GM06990 (cell line): Measurements from ENCODE around the gene ADGRD1.

Experiments
- DNase-seq: peaks from one replicate; pipeline ENCODE4 v3.0.0-alpha.2; 2011; ENCODE audit not compliant: insufficient read length; ENCODE audit errors: extremely low read depth
- H3K27me3 ChIP-seq: replicated peaks from 2 replicates; pipeline ENCODE4 v1.6.0; 2011; ENCODE audit warnings: low read length; ENCODE audit not compliant: control insufficient read depth, insufficient read depth
- H3K36me3 ChIP-seq: 2 replicates; pipeline ENCODE4 v1.5.1; 2011; ENCODE audit warnings: low read length; ENCODE audit not compliant: control insufficient read depth, insufficient read depth
- H3K4me3 ChIP-seq: replicated peaks from 2 replicates; pipeline ENCODE4 v1.5.1; 2011; ENCODE audit warnings: low read depth, mild to moderate bottlenecking, control low read depth, low read length
- CTCF ChIP-seq: IDR thresholded peaks from 2 replicates; pipeline ENCODE4 v1.5.1; 2011; ENCODE audit warnings: low read length, control low read depth, mild to moderate bottlenecking, inconsistent platforms; ENCODE audit not compliant: insufficient read depth, poor library complexity, severe bottlenecking

Gene ADGRD1

GRCh38 chr12:131025939-131026702, 72.4 kb downstream of the ADGRD1 start:
- Histone ChIP-seq H3K27me3 (no peaks in the 10 kb centered on the region), H3K36me3 (no peaks in the 10 kb centered on the region), H3K4me3 (no peak overlapping the region)
- TF ChIP-seq CTCF: no peak
- no peak for DNase-seq

- no peak for DNase-seq
- TF ChIP-seq CTCF: no peak
- H3K4me3 ChIP-seq: no peak overlapping the region
Measured at GRCh38 chr12:131026754-131027153, 73.0 kb downstream of the ADGRD1 start.

GRCh38 chr12:131027264-131027663, 73.6 kb downstream of the ADGRD1 start:
- H3K27me3 ChIP-seq: no peaks in the 10 kb centered on the region
- no peak for DNase-seq
- TF ChIP-seq CTCF: no peak
- H3K4me3 ChIP-seq: no peak overlapping the region
- H3K36me3 ChIP-seq: no peaks in the 10 kb centered on the region

More at GRCh38 chr12:131026754-131027153, 73.0 kb downstream of the ADGRD1 start:
- no peaks in the 10 kb centered on the region for H3K27me3 ChIP-seq
- no peaks in the 10 kb centered on the region for H3K36me3 ChIP-seq

GRCh38 chr12:131027876-131028586, 74.3 kb downstream of the ADGRD1 start:
- Histone ChIP-seq H3K4me3 (no peak overlapping the region), H3K27me3 (no peaks in the 10 kb centered on the region), H3K36me3 (no peaks in the 10 kb centered on the region)
- TF ChIP-seq CTCF: no peak
- DNase-seq: no peak

- Histone ChIP-seq H3K36me3 (no peaks in the 10 kb centered on the region), H3K27me3 (no peaks in the 10 kb centered on the region), H3K4me3 (no peak overlapping the region)
- TF ChIP-seq CTCF: no peak
- DNase-seq: no peak
Measured at GRCh38 chr12:131028587-131029338, 75.1 kb downstream of the ADGRD1 start.
